ENCODE data around the gene TULP1. TPM values are rescaled to one million over a fixed set of nuclear protein-coding genes. Genes with fewer than 3 reads are reported as not detected.

The TULP1 gene
- total RNA-seq, 2 experiments from 2014 or later: not detected

GRCh38 chr6:35452183-35453090, 60.3 kb downstream of the TULP1 start, which contains the start of gene FANCE:
TSS of gene FANCE (plus strand) at chr6:35452338. CDS start at chr6:35452546, 208 bp downstream.
- ATAC-seq (peak; percentile 88), DNase-seq (peak; percentile 96)
- Mint-ChIP-seq H3K9me3 (ENCODE audit: low read depth) (no peaks in the 10 kb centered on the region), H3K27ac (peak within 1 kb of the TSS; percentile 59), H3K36me3 (peaks cover 8% of the 10 kb centered on the region), H3K27me3 (peaks cover 10% of the 10 kb centered on the region), H3K4me3 (peak within 1 kb of the TSS; percentile 76), H3K4me1 (peaks cover 34% of the 10 kb centered on the region)
- CTCF ChIA-PET: interaction anchor here (0.8 to 9.6 kb wide), 15 partner anchors 9 to 155 kb away, joined by 3 to 181 read pairs (median 7); partner anchors contain the start of genes DEF6, PPARD and RPL10A

- no peak for DNase-seq
- Mint-ChIP-seq H3K36me3 (peaks cover 8% of the 10 kb centered on the region), H3K27ac (no peak overlapping the region), H3K9me3 (ENCODE audit: low read depth) (no peaks in the 10 kb centered on the region), H3K4me3 (peak overlapping the region; percentile 76), H3K4me1 (peaks cover 34% of the 10 kb centered on the region), H3K27me3 (peaks cover 10% of the 10 kb centered on the region)
- ATAC-seq: no peak
- CTCF ChIA-PET: interaction anchor here (0.6 to 9.6 kb wide), 24 partner anchors 9 to 193 kb away, joined by 3 to 181 read pairs (median 4); partner anchors contain the start of genes DEF6, PPARD and RPL10A
These were observed 61.1 kb downstream of the TULP1 start for GRCh38 chr6:35451354-35452182.

GRCh38 chr6:35449287-35449881, 63.3 kb downstream of the TULP1 start:
- H3K27ac Mint-ChIP-seq: no peak overlapping the region
- H3K27me3 Mint-ChIP-seq: peaks cover 10% of the 10 kb centered on the region
- no peak overlapping the region for H3K4me3 Mint-ChIP-seq
- CTCF ChIA-PET: interaction anchor here (0.6 to 9.6 kb wide), 43 partner anchors 9 to 287 kb away, joined by 3 to 181 read pairs (median 4); partner anchors contain the start of genes ARMC12, DEF6, PPARD and RPL10A
- ATAC-seq (peak; percentile 62), DNase-seq (peak; percentile 58)
- H3K36me3 Mint-ChIP-seq: no peaks in the 10 kb centered on the region
- H3K9me3 Mint-ChIP-seq (ENCODE audit: low read depth): no peaks in the 10 kb centered on the region
- peaks cover 46% of the 10 kb centered on the region for H3K4me1 Mint-ChIP-seq

GRCh38 chr6:35448191-35448590, 64.5 kb downstream of the TULP1 start:
- no peak overlapping the region for H3K4me3 Mint-ChIP-seq
- no peak overlapping the region for H3K27ac Mint-ChIP-seq
- peaks cover 10% of the 10 kb centered on the region for H3K27me3 Mint-ChIP-seq
- CTCF ChIA-PET: interaction anchor here (1.3 to 9.6 kb wide), 16 partner anchors 8 to 153 kb away, joined by 3 to 181 read pairs (median 5); partner anchors contain the start of genes DEF6, PPARD and RPL10A
- ATAC-seq: no peak
- DNase-seq: no peak
- no peaks in the 10 kb centered on the region for H3K9me3 Mint-ChIP-seq (ENCODE audit: low read depth)
- peaks cover 35% of the 10 kb centered on the region for H3K4me1 Mint-ChIP-seq
- H3K36me3 Mint-ChIP-seq: no peaks in the 10 kb centered on the region

Small RNAs within 50 kb of the gene (microRNA-seq; reads per million reads assigned to microRNA genes)
- gene MIR7111: 3.0 reads per million

Other genes with a start within 250 kb of the TULP1 start
- 100 to 1,000 TPM; 153 to 194 TPM for gene DEF6, start 215.1 kb downstream of the TULP1 start, total RNA-seq
- 10 to 100 TPM; 16.4 to 18.8 TPM for gene PPARD, start 170.3 kb downstream of the TULP1 start, total RNA-seq
- gene FANCE, start 60.6 kb downstream of the TULP1 start, total RNA-seq: 10 to 100 TPM; 15.4 to 16.0 TPM
- gene RPL10A, start 44.5 kb downstream of the TULP1 start, total RNA-seq: 1,000 to 10,000 TPM; 1,163 to 1,382 TPM
- under 1 TPM in 1 of 2 experiments, not detected in 1; 0.16 TPM for gene TEAD3, start 15.8 kb downstream of the TULP1 start, total RNA-seq
- 10 to 100 TPM; 53.8 to 70.6 TPM for gene FKBP5, start 176.0 kb upstream of the TULP1 start, total RNA-seq
- gene ARMC12, start 224.1 kb upstream of the TULP1 start, total RNA-seq: under 1 TPM; 0.45 to 0.96 TPM